NCI-H2227 (cell line): Measurements from ENCODE around the gene C2.
"Not testable (repeated sequence)": the region's sequence is repeated elsewhere in the genome, so short reads cannot be mapped to it uniquely, and the experiment has no call there.

ENCODE experiments used
- DNase-seq: peaks from one replicate; lab custom pipeline; 2025; ENCODE audit not compliant: unreplicated experiment; lab: John Stamatoyannopoulos, UW

C2 gene

DNA sequence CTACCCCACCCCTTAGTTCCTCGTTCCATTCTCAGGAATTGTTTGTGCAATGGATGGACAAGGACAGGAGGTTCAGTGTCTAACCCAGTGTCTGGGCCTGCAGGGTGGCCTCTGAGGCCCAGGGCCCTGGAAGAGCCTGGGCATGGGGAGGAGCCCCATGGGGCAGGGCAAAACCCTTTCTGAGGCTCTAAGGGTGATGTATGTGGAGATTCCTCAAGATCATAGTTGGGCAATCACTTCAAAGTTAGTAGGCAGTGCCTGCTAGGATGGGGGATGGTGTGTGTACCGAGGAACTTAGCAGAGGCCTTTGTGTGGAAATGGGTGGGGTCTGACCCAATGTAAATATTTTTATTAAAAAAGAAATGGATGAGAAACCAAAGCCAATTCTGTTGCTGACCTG lies 6.7 kb upstream of the C2 start:
- no peak for DNase-seq

GRCh38 chr6:31922942-31923341 lies 4.6 kb upstream of the C2 start:
- DNase-seq = no peak

GRCh38 chr6:31927863-31928671 lies 550 bp downstream of the C2 start:
- DNase-seq = no peak

DNA sequence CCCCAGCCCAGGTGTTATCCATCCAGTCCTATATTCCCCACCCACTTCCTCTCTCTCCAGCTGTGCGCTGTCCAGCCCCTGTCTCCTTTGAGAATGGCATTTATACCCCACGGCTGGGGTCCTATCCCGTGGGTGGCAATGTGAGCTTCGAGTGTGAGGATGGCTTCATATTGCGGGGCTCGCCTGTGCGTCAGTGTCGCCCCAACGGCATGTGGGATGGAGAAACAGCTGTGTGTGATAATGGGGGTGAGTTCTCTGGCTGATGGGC lies 1.1 kb downstream of the C2 start:
- DNase-seq = no peak

DNA sequence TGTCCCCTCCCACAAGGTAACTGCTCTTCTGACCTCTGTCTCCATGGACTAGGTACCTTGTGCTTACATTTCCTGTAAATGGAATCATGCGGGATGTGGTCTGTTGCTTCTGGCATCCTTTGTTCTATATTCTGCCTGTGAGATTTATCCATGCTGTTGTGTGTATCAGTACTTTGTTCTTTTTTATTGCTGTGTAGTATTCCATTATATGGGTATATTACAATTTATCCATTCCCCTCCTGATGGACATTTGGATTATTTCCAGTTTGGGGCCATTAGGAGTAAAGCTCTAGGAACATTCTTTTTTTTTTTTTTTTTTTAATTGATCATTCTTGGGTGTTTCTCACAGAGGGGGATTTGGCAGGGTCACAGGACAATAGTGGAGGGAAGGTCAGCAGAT lies 3.4 kb downstream of the C2 start:
- no peak for DNase-seq

GRCh38 chr6:31932137-31932536 lies 4.6 kb downstream of the C2 start:
- DNase-seq = not testable (repeated sequence)

DNA sequence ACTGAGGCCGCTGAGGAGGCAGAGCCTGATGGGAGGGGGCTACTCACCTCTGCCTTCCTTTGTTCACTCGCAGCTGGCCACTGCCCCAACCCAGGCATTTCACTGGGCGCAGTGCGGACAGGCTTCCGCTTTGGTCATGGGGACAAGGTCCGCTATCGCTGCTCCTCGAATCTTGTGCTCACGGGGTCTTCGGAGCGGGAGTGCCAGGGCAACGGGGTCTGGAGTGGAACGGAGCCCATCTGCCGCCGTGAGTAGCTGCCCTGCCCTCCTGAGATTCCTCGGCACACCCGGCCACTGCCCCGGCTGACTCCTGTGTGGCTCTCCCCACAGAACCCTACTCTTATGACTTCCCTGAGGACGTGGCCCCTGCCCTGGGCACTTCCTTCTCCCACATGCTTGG lies 6.0 kb downstream of the C2 start:
- no peak for DNase-seq

DNA sequence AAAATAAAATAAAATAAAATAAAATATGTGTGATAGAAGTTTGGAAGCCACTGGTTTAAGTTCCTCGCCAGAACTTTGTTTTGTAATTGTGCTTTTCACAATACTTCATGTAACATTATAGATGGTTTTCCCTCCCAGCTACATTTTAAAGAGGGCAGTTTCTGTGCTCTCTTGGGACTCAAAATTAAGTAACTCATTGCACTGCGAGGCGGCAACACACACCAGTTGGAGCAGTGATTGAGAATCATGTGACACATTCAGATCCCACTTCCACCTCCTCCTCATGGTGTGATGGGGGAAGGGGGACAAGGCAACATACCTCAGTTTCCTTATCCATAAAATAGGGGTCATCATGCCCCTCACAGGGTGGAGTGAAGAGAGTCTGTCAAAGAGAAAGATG lies 7.5 kb downstream of the C2 start:
- no peak for DNase-seq

DNA sequence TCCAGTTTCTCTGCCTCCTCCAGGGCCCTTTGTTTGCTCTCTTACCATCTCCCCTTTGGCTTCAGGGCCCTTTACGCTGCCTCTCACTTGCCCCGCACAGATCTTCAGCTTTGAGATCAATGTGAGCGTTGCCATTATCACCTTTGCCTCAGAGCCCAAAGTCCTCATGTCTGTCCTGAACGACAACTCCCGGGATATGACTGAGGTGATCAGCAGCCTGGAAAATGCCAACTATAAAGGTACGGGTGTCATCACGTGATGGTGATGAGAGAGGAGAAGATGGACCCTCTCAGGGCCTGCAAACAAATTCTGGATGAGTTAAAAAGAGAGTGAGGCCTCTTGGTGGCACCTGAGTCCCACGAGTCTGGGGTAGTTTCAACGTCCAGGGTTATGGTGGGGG lies 8.3 kb downstream of the C2 start:
- no peak for DNase-seq

- DNase-seq = peak; percentile 19
Measured at GRCh38 chr6:31940256-31940664, 12.7 kb downstream of the C2 start.

DNA sequence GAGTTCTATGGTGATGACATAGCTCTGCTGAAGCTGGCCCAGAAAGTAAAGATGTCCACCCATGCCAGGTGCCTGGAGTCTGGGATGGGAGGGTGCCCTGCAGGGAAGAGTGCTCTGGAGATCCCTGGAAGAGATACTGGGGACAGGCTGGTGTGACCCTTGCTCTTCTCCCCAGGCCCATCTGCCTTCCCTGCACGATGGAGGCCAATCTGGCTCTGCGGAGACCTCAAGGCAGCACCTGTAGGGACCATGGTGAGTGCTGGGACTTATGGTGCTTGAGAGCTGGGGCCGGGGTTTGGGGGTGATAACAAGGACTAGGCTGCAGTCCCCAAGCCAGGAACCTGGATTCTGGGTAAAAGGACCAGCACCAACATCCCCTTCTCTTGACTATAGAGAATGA lies 16.2 kb downstream of the C2 start:
- no peak for DNase-seq

DNA sequence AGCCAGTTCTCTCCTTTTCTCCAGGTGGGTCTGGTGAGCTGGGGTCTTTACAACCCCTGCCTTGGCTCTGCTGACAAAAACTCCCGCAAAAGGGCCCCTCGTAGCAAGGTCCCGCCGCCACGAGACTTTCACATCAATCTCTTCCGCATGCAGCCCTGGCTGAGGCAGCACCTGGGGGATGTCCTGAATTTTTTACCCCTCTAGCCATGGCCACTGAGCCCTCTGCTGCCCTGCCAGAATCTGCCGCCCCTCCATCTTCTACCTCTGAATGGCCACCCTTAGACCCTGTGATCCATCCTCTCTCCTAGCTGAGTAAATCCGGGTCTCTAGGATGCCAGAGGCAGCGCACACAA lies 17.6 kb downstream of the C2 start:
- no peak for DNase-seq

- DNase-seq = no peak
Measured at GRCh38 chr6:31945507-31946369, 18.2 kb downstream of the C2 start, which contains the start of gene CFB. Gene CFB (plus strand): TSS chr6:31946095. CDS start chr6:31946222, 127 bp downstream.

DNA sequence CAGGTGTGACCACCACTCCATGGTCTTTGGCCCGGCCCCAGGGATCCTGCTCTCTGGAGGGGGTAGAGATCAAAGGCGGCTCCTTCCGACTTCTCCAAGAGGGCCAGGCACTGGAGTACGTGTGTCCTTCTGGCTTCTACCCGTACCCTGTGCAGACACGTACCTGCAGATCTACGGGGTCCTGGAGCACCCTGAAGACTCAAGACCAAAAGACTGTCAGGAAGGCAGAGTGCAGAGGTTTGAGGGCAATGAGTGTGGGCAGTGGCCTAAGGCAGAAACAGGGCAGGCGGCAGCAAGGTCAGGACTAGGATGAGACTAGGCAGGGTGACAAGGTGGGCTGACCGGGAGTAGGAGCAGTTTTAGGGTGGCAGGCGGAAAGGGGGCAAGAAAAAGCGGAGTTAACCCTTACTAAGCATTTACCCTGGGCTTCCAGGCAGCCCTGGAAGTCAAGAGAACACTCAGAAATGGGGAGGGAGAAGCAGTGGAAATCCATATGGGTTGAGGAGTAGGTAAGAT lies 18.9 kb downstream of the C2 start:
- no peak for DNase-seq

DNA sequence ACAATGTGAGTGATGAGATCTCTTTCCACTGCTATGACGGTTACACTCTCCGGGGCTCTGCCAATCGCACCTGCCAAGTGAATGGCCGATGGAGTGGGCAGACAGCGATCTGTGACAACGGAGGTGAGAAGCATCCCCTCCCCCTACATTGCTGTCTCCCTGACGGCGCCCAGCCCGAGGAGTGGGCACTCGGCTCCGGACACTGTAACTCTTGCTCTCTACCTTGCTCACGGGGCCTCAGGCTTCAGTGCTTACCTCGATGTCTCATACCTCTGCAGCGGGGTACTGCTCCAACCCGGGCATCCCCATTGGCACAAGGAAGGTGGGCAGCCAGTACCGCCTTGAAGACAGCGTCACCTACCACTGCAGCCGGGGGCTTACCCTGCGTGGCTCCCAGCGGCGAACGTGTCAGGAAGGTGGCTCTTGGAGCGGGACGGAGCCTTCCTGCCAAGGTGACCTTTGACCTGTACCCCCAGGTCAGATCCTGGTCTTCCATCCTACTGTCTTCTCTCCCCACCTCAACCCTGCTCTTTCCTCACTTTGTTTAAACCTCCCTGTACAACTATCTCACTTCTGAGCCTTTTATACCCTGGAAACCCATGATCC lies 19.7 kb downstream of the C2 start:
- DNase-seq = no peak

- no peak for DNase-seq
Measured at GRCh38 chr6:31947864-31948263, 20.3 kb downstream of the C2 start.

- DNase-seq = no peak
Measured at GRCh38 chr6:31948306-31948705, 20.8 kb downstream of the C2 start.

- DNase-seq = no peak
Measured at GRCh38 chr6:31948753-31949413, 21.4 kb downstream of the C2 start.

DNA sequence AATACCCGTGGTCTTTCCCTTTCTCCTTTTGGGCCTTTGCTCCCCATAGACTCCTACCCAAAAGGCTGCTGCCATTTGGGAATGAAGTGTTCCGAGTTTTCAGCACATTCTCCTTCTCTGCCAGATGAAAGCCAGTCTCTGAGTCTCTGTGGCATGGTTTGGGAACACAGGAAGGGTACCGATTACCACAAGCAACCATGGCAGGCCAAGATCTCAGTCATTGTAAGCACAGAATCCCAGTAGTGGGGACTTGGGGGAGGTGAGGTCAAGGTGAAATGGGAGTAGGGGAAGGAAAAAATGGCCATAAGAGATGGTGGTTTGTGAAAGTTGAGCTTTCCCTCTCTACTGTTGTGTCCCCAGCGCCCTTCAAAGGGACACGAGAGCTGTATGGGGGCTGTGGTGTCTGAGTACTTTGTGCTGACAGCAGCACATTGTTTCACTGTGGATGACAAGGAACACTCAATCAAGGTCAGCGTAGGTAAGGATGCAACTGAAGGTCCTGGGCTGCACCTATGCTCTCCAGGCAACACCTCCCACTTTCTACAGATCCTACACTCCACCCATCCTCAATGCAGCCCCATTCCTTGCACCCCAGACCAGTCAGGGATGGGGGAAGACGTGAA lies 22.5 kb downstream of the C2 start:
- no peak for DNase-seq

- DNase-seq = peak; percentile 66
Measured at GRCh38 chr6:31952140-31952805, 24.8 kb downstream of the C2 start.
